Fibroblast of skin of abdomen (primary cell): ENCODE data around the gene PLEKHG4B.

Experiments
- DNase-seq: peaks from one replicate; pipeline ENCODE4 v3.0.0-alpha.2; 2013

The PLEKHG4B gene

GRCh38 chr5:173392-174290 is 81.7 kb downstream of the PLEKHG4B start:
- DNase-seq, result no peak

- DNase-seq, result no peak
Observed at GRCh38 chr5:174291-174600, 82.3 kb downstream of the PLEKHG4B start.

GRCh38 chr5:174876-175465 is 83.0 kb downstream of the PLEKHG4B start:
- DNase-seq, result no peak

- DNase-seq, result no peak
Observed at GRCh38 chr5:176296-176823, 84.4 kb downstream of the PLEKHG4B start.

GRCh38 chr5:178110-178509 is 86.1 kb downstream of the PLEKHG4B start:
- DNase-seq, result no peak

- DNase-seq, result no peak
Observed at GRCh38 chr5:179401-179800, 87.4 kb downstream of the PLEKHG4B start.

GRCh38 chr5:180286-180918 is 88.4 kb downstream of the PLEKHG4B start:
- no peak for DNase-seq

GRCh38 chr5:181160-181559 is 89.2 kb downstream of the PLEKHG4B start:
- DNase-seq, result no peak

- no peak for DNase-seq
Observed at GRCh38 chr5:181566-181965, 89.6 kb downstream of the PLEKHG4B start.

- no peak for DNase-seq
Observed at GRCh38 chr5:182126-182525, 90.2 kb downstream of the PLEKHG4B start.

- no peak for DNase-seq
Observed at GRCh38 chr5:184471-184870, 92.5 kb downstream of the PLEKHG4B start.

GRCh38 chr5:185095-186070 is 93.4 kb downstream of the PLEKHG4B start:
- no peak for DNase-seq

GRCh38 chr5:186091-187041 is 94.4 kb downstream of the PLEKHG4B start:
- DNase-seq, result no peak

- no peak for DNase-seq
Observed at GRCh38 chr5:187042-187431, 95.1 kb downstream of the PLEKHG4B start.

GRCh38 chr5:187617-188451 is 95.9 kb downstream of the PLEKHG4B start:
- DNase-seq, result no peak

GRCh38 chr5:188488-189481 is 96.8 kb downstream of the PLEKHG4B start:
- peak; percentile 79 for DNase-seq

- DNase-seq, result no peak
Observed at GRCh38 chr5:189486-189885, 97.5 kb downstream of the PLEKHG4B start.

- DNase-seq, result no peak
Observed at GRCh38 chr5:189976-190365, 98.0 kb downstream of the PLEKHG4B start.
